ENCODE measurements around the gene SMPD4.
"Not testable (repeated sequence)": the region's sequence is repeated elsewhere in the genome, so short reads cannot be mapped to it uniquely, and the experiment has no call there.

GRCh38 chr2:130181880-130182682, 679 bp upstream of the SMPD4 start, which contains the start of gene MZT2B:
- peak; percentile 88 to 93 (median 89) for TF ChIP-seq CTCF (IDR thresholded peaks at IDR 0.05)
- TF ChIP-seq POLR2A (IDR thresholded peaks at IDR 0.05) = not testable (repeated sequence)
